ENCODE measurements around the gene GPR141.

GPR141 gene

GRCh38 chr7:37784015-37784414, 100.4 kb downstream of the GPR141 start:
- no peak for DNase-seq (ENCODE audit: low read depth in 2 of 2)

- no peak for DNase-seq (ENCODE audit: low read depth in 2 of 2)
Observed at GRCh38 chr7:37786741-37787569, 103.4 kb downstream of the GPR141 start.

All from stimulated activated CD4-positive, alpha-beta T cell treated with anti-CD3 and anti-CD28 coated beads, Interleukin-1b, Interleukin-23, amount 100 ng/mL, for 4 hours (primary cell).